ENCODE data around the gene SLC17A7. TPM values are rescaled to one million over a fixed set of nuclear protein-coding genes. Genes with fewer than 3 reads are reported as not detected.

SLC17A7 gene
- total and polyA plus RNA-seq, 9 of the 15 experiments (the other 6 are each of a cell fraction or from before 2014, with no cell fraction given) = 1.1 to 15.7 (median 2.4) TPM

DNA sequence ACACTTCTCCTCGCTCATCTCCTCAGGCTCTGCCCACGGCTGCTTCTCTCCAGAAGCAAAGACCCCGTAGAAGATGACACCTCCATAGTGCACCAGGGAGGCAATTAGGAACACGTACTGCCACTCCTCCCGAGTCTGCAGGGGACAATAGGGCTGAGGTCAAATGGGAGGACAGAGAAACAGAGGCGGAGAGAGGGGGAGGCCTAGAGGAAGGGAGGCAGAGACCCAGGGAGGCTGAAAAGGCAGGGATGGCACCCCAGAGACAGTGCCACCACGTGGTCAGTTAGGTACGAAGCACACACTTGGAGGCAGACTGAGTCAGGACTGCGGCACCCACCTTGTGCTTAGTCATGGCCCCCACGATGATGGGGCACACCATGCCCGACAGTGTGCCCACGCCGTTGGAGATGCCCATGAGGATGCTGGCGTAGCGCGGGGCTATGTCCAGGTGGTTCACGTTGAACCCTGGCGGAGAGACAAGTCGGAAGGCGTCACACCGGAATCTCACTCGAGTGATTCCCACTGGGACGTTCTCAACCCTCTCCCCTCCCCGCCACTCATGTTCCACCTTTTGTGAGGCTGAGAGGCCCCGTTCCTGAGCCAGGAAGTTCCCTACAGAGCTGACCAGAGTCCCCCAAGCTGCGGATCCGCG, 10.5 kb downstream of the SLC17A7 start (continued):
- TF ChIP-seq, protein P1, sequence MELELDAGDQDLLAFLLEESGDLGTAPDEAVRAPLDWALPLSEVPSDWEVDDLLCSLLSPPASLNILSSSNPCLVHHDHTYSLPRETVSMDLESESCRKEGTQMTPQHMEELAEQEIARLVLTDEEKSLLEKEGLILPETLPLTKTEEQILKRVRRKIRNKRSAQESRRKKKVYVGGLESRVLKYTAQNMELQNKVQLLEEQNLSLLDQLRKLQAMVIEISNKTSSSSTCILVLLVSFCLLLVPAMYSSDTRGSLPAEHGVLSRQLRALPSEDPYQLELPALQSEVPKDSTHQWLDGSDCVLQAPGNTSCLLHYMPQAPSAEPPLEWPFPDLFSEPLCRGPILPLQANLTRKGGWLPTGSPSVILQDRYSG (tag; conservative IDR thresholded peaks at IDR 0.05; ENCODE audit: low read depth) = no peak
- TF ChIP-seq CCNT2 (IDR thresholded peaks at IDR 0.05; ENCODE audit: borderline replicate concordance, extremely low read depth, insufficient read length, low read depth, low read length) (no peak), POLR2H (tag; IDR thresholded peaks at IDR 0.05; ENCODE audit: low read depth) (no peak), CREB1 (IDR thresholded peaks at IDR 0.05) (no peak), CREB1 (CRISPR knock-in tag; IDR thresholded peaks at IDR 0.05) (peak; percentile 35; the same call in 1 of the 2 replicates), ZNF316 (IDR thresholded peaks at IDR 0.05) (peak; percentile 68), MEIS2 (IDR thresholded peaks at IDR 0.05; ENCODE audit: partially characterized antibody) (no peak), RAD21 (CRISPR knock-in tag; conservative IDR thresholded peaks at IDR 0.05 in 1 of 2, IDR thresholded peaks at IDR 0.05 in 1 of 2) (peak; percentile 36 to 64), MCM7 (IDR thresholded peaks at IDR 0.05) (no peak), OTX1 (CRISPR knock-in tag; IDR thresholded peaks at IDR 0.05) (no peak), RBM15 (IDR thresholded peaks at IDR 0.05; ENCODE audit: insufficient read depth, low read length) (no peak), NFE2 (IDR thresholded peaks at IDR 0.05; ENCODE audit: low read depth) (peak; percentile 65; the same call in 1 of the 2 replicates), TSC22D4 (tag; IDR thresholded peaks at IDR 0.05) (no peak), NFRKB (IDR thresholded peaks at IDR 0.05; ENCODE audit: low read depth) (0 out of 2 replicates have a peak, but pooled peaks have one; percentile 27), TBP (optimal IDR thresholded peaks at IDR 0.05; ENCODE audit: low read depth, low read length) (no peak)
- TF ChIP-seq, protein P2, sequence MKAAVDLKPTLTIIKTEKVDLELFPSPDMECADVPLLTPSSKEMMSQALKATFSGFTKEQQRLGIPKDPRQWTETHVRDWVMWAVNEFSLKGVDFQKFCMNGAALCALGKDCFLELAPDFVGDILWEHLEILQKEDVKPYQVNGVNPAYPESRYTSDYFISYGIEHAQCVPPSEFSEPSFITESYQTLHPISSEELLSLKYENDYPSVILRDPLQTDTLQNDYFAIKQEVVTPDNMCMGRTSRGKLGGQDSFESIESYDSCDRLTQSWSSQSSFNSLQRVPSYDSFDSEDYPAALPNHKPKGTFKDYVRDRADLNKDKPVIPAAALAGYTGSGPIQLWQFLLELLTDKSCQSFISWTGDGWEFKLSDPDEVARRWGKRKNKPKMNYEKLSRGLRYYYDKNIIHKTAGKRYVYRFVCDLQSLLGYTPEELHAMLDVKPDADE (conservative IDR thresholded peaks at IDR 0.05; ENCODE audit: control insufficient read depth, low read depth, low read length) = no peak
- TF ChIP-seq, protein P3, sequence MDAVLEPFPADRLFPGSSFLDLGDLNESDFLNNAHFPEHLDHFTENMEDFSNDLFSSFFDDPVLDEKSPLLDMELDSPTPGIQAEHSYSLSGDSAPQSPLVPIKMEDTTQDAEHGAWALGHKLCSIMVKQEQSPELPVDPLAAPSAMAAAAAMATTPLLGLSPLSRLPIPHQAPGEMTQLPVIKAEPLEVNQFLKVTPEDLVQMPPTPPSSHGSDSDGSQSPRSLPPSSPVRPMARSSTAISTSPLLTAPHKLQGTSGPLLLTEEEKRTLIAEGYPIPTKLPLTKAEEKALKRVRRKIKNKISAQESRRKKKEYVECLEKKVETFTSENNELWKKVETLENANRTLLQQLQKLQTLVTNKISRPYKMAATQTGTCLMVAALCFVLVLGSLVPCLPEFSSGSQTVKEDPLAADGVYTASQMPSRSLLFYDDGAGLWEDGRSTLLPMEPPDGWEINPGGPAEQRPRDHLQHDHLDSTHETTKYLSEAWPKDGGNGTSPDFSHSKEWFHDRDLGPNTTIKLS (IDR thresholded peaks at IDR 0.05; ENCODE audit: borderline replicate concordance, low read depth) = no peak
- TF ChIP-seq, protein P4, sequence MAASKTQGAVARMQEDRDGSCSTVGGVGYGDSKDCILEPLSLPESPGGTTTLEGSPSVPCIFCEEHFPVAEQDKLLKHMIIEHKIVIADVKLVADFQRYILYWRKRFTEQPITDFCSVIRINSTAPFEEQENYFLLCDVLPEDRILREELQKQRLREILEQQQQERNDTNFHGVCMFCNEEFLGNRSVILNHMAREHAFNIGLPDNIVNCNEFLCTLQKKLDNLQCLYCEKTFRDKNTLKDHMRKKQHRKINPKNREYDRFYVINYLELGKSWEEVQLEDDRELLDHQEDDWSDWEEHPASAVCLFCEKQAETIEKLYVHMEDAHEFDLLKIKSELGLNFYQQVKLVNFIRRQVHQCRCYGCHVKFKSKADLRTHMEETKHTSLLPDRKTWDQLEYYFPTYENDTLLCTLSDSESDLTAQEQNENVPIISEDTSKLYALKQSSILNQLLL (CRISPR knock-in tag; IDR thresholded peaks at IDR 0.05; ENCODE audit: borderline replicate concordance) = no peak
- TF ChIP-seq, protein P5, sequence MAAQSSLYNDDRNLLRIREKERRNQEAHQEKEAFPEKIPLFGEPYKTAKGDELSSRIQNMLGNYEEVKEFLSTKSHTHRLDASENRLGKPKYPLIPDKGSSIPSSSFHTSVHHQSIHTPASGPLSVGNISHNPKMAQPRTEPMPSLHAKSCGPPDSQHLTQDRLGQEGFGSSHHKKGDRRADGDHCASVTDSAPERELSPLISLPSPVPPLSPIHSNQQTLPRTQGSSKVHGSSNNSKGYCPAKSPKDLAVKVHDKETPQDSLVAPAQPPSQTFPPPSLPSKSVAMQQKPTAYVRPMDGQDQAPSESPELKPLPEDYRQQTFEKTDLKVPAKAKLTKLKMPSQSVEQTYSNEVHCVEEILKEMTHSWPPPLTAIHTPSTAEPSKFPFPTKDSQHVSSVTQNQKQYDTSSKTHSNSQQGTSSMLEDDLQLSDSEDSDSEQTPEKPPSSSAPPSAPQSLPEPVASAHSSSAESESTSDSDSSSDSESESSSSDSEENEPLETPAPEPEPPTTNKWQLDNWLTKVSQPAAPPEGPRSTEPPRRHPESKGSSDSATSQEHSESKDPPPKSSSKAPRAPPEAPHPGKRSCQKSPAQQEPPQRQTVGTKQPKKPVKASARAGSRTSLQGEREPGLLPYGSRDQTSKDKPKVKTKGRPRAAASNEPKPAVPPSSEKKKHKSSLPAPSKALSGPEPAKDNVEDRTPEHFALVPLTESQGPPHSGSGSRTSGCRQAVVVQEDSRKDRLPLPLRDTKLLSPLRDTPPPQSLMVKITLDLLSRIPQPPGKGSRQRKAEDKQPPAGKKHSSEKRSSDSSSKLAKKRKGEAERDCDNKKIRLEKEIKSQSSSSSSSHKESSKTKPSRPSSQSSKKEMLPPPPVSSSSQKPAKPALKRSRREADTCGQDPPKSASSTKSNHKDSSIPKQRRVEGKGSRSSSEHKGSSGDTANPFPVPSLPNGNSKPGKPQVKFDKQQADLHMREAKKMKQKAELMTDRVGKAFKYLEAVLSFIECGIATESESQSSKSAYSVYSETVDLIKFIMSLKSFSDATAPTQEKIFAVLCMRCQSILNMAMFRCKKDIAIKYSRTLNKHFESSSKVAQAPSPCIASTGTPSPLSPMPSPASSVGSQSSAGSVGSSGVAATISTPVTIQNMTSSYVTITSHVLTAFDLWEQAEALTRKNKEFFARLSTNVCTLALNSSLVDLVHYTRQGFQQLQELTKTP (IDR thresholded peaks at IDR 0.05; ENCODE audit: low read depth in 1 of 2, partially characterized antibody in 2 of 2) = no peak
